Mammary epithelial cell (primary cell): Measurements from ENCODE around the gene NR1I2.

ENCODE experiments used
- CTCF ChIP-seq, 2 donors: IDR thresholded peaks in 1 of 2; conservative IDR thresholded peaks in 1 of 2; 2 replicates each; pipeline ENCODE4 v1.5.1; 2011 to 2012; ENCODE audit warnings: inconsistent platforms in 2 of 2, low read length in 2 of 2, mild to moderate bottlenecking in 2 of 2, control low read depth in 1 of 2, low read depth in 1 of 2; ENCODE audit not compliant: insufficient read depth in 1 of 2; ENCODE audit errors: extremely low read depth in 1 of 2
- EZH2 ChIP-seq: IDR thresholded peaks from 2 replicates; pipeline ENCODE4 v1.6.1; 2012; ENCODE audit warnings: low read length, inconsistent platforms, borderline replicate concordance

- TF ChIP-seq CTCF (conservative IDR thresholded peaks at IDR 0.05 in 1 of 2, IDR thresholded peaks at IDR 0.05 in 1 of 2; ENCODE audit: extremely low read depth in 1 of 2, insufficient read depth in 1 of 2, low read depth in 1 of 2, low read length in 2 of 2) (no peak), EZH2 (no peak)
Observed at GRCh38 chr3:119765239-119765638, 16.7 kb upstream of the NR1I2 start.
